Prostate gland (tissue), 2 donors: ENCODE data around the gene BRCC3.
"Not testable (repeated sequence)": the region's sequence is repeated elsewhere in the genome, so short reads cannot be mapped to it uniquely, and the experiment has no call there.

Source experiments
- CTCF ChIP-seq, 4 experiments: fragments of 200-600 bp in 2 of 4; fragments of 450-650 bp in 2 of 4; sonication (generic) in 2 of 4; IDR thresholded peaks; 1 replicate in 3 of 4; 2 replicates in 1 of 4; pipeline ENCODE4 v1.5.1; 2016 to 2019; ENCODE audit warnings: antibody characterized with exemption in 4 of 4, mild to moderate bottlenecking in 2 of 4, moderate library complexity in 2 of 4
- POLR2AphosphoS5 ChIP-seq: sonication (generic); formaldehyde crosslinking; IDR thresholded peaks from one replicate; pipeline ENCODE4 v1.6.1; 2017; ENCODE audit warnings: antibody characterized with exemption

GRCh38 chrX:155148166-155148565 is 76.9 kb downstream of the BRCC3 start:
- TF ChIP-seq POLR2AphosphoS5; CTCF (IDR thresholded peaks at IDR 0.05): not testable (repeated sequence)
